Stimulated activated CD8-positive, alpha-beta memory T cell treated with anti-CD3 and anti-CD28 coated beads, Interleukin-4, amount 100 ng/mL, for 1 hour (primary cell): Measurements from ENCODE around the gene UGT1A8.

Experiments used
- DNase-seq, 2 donors: peaks; one replicate each; pipeline ENCODE4 v3.0.0-alpha.2; 2020; ENCODE audit warnings: low read depth in 2 of 2, low spot score in 1 of 2

Gene UGT1A8

GRCh38 chr2:233817361-233817911, 200.0 kb downstream of the UGT1A8 start:
- DNase-seq, result no peak

GRCh38 chr2:233817995-233818638, 200.7 kb downstream of the UGT1A8 start:
- no peak for DNase-seq

- DNase-seq, result no peak
These were observed 201.5 kb downstream of the UGT1A8 start for GRCh38 chr2:233818639-233819621.

- DNase-seq, result no peak
These were observed 202.7 kb downstream of the UGT1A8 start for GRCh38 chr2:233819884-233820773.

- no peak for DNase-seq
These were observed 203.3 kb downstream of the UGT1A8 start for GRCh38 chr2:233820774-233821105.

- DNase-seq, result no peak
These were observed 203.8 kb downstream of the UGT1A8 start for GRCh38 chr2:233821196-233821595.

GRCh38 chr2:233821709-233822100, 204.3 kb downstream of the UGT1A8 start:
- DNase-seq, result no peak

GRCh38 chr2:233822101-233822771, 204.8 kb downstream of the UGT1A8 start:
- DNase-seq, result no peak
